GM21381 (cell line): ENCODE data around the gene KRT80.

ENCODE experiments used
- ATAC-seq: cut with Tn5 transposase; IDR thresholded peaks from one replicate; pipeline ENCODE4 v1.9.1; 2021; ENCODE audit warnings: mild to moderate bottlenecking, moderate library complexity; ENCODE audit not compliant: unreplicated experiment

KRT80 gene

DNA sequence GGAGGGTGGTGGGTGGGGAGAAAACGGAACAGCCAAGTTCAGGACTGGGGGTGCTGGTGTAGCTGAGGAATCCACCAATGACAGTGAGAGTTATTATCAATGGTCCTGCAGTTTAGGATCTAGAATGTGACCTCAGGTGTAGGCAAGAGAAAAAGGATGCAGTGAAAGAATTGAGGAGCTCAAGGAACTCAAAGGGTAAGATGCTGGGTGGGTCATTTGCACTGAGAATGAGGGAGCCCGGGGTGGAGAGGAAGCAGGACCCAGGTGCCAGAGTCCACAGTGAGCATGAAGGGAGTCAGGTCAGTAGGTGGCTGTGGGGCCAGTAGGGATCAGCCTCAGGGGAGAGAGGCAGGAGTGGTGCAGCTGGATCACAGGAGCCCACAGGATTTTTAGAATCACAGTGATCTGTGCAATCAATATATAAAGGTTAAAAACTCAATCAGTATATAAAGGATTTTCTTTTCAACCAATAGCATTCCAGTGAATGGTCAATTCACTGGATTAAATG is 38.1 kb upstream of the KRT80 start:
- no peak for ATAC-seq

DNA sequence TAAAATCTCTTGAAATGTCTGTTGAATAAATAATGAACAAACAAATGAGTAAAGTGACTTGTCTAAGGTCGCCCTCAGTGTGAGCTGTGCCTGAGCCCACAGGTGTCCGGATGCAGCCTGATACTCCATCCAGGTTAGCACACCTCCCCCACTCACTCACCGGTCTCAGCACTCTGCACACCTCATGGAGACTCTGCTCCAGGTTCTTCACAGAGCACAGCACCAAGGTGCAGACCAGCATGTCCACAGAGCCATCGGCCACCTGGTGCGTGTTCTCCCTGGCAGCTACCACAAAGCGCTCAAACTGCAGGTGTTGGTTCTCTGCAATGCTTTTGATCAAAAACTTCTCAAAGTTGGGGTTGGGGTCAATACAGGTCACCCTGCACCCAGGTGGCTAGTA is 37.1 kb upstream of the KRT80 start:
- no peak for ATAC-seq

DNA sequence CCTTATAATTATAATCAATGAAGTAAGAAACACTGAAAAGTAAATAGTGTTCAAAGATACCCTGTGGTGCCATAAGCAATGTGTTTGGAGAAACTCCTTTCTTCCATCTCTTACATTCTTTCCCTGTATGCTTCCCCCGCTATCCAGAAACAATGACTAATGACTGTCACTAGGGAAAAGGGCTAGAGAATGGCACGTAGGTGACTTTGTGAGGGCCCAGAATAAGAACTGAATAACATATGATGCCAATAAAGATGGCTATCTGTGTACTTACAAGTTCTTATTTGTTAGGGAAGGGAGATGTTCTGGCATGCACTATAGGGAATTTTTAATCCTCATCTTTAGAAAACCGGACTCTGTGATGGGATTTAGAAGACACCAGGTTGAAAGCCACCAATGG is 36.6 kb upstream of the KRT80 start:
- no peak for ATAC-seq

DNA sequence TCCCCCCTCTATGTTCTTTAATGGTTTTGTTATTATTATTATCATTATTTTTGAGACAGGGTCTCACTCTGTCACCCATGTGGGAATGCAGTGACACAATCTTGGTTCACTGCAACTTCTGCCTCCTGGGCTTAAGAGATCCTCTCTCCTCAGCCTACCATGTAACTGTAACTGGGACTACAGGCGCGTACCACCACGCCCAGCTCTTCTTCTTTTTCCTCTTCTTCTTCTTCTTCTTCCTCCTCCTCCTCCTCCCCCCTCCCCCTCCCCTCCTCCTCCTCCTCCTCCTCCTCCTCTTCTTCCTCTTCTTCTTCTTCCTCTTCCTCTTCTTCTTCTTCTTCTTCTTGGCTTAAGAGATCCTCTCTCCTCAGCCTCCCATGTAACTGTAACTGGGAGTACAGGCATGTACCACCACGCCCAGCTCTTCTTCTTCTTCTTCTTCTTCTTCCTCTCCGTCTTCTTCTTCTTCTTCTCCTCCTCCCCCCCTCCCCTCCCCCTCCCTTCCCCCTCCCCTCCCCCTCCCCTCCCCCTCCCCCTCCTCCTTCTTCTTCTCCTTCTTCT is 35.9 kb upstream of the KRT80 start:
- ATAC-seq, result no peak

DNA sequence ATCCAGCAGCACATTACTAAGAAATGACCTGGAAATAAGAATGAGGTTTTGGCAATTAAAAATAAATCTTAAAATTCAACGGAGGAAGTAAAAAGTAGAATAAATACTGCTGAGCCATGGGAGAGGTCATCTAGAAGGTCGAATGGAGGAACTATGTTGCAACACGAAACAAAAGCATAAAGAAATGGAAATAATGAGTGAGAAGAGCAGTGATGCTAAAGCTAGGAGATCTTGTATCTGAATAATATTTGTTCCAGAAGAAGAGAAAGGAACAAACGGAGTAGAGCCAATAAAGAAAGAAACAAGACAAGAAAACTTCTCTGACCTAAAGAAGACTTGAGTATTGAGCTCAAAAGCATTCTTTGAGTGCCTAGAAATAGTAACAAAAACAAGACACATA is 34.6 kb upstream of the KRT80 start:
- no peak for ATAC-seq

DNA sequence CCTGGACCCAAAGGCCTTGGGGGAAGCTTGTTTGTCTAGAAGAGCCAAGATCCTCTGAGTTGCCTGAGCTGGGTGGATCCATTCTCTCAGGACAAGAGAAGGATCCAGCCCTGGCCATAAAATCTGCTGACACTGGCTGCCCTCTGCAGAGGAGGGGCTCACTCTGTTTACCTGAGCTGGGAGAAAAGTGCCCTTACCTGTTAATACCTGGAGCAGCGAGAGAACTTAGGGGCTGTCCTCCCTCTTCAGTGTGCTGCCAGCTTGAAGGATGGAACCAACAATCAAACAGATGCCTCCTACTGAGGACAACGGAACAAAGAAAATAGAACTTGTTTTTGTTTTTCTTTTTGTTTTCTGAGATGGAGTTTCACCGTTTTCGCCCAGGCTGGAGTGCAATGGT is 33.9 kb upstream of the KRT80 start:
- ATAC-seq, result no peak

DNA sequence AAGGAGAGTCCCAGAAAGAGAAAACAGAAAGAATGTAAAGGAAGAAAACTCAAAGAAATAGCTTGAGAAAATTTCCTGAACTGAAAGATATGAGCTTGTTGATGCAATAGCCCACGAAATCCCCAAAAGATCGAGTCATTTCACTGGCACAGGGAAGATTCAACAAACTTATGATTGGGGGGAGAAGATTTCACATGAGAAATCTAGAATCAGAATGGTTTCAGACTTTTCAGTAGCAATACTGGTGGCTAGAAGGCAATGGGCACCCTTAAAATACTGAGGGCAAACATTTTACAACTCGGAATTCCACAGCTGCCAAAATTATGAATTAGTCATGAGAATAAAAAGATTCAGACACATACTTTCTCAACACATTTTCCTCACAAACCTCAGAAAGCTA is 32.3 kb upstream of the KRT80 start:
- ATAC-seq, result no peak

DNA sequence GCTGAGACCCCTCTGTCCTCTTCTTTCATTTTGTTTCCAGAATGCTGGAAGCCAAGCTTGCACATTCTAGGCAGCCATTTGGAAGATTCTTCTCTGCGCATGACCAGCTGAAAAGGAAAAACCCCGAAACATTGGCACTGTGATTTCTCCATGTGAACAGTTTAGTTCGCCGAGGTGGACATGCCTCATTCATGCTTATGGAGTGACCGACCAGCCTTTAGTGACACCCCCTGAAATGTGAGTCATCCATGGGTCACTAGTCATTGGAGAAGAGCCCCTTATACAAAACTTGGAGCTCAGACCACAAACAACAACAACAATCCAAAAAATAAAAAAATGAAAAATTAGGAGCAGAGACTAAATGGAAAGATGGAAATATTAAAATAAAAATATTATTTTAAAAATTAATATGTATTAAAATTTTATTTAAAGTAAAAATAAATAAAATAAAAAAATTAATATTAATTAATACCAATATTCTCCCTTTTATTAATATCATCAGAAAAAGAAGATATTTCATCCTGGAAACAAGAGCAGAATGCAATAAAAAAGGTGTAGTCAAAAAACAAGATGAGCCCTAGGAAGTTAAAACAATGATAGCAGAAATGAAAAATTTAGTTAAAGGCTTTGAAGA is 31.7 kb upstream of the KRT80 start:
- no peak for ATAC-seq

DNA sequence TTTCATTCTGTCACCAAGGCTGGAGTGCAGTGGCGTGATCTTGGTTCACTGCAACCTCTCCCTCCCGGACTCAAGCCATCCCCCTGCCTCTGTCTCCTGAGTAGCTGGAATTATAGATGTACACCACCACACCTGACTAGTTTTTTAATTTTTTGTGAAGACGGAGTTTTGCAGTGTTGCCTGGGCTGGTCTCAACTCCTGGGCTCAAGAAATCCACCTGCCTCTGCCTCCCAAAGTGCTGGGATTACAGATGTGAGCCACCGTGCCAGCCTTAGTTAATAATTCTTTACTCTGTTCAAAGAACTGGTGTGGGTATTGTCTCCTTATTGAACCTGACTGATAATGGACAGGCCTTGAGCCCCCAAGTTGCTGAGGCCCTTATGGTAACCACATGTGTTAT is 30.9 kb upstream of the KRT80 start:
- no peak for ATAC-seq

DNA sequence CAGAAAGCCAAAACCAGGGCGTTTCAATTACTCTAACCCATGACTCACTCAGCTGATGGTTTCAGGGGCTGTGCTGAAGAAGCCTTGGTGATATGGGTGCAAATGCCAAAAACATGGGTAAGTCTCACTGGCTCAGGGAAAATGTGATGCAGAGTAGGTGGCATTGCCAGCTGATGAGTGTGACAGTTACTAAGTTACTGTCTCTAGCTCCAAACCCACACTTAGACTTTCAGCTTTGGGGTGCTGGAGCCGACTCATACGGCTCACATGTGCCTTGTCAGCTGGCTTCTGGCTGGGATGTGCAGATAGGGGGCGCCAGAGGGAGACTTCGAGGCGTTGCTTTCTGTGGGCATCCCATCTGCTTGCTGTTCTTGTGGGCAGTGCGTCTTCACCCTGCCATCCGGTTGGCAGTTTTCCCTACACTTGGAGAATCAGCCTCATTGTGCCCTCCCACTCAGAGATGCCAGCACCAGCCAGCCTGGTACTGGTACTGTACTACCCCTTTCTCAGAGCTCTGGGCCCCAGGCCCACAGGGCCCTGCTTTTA is 30.2 kb upstream of the KRT80 start:
- ATAC-seq, result no peak

DNA sequence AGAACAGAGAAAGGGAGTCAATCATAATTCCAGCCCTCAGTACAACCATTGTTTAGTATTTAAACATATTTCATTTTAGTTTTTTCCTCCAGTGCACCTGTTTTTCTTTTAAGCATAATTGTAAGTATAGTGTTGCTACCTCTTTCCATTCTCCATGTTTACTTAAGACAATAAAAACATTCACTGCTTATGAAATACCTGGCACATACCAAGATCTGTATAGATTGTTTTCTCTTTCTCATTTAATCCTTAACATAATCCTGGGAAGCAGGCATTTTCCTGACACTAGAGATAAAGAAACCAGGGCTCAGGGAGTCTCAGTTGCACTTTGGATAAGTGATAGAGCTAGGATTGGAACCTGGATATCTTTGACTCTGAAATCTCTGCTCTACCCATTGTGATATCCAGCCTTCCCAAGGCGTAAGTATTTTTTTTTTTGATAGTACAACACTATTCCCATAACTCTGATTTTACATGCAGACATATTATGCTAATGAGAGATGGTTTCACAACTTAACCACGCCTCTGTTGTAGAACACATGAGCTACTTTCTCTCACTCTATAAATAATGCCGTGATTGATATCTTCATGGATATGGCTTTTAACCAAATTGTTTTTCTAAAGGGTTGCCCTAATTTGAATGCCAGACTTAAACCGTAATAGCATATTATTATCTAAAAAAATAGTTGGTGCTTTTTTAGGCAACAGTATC is 29.4 kb upstream of the KRT80 start:
- no peak for ATAC-seq

DNA sequence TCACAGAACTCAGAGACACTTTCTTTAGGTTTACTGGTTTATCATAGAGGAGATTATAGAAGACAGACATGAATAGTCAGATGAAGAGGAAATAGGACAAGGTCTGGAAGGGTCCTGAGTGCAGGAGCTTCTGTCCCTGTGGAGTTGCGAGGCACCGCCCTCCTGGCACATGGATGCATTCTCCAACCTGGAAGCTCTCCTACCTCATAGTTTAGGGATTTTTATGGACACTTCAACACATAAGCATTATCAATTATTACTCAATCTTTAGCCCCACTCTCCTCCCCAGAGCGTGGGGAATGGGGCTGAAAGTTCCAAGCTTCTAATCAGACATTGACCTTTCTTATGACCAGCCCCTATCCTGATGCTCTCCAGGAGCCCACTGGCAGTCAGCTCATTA is 28.7 kb upstream of the KRT80 start:
- ATAC-seq, result no peak

DNA sequence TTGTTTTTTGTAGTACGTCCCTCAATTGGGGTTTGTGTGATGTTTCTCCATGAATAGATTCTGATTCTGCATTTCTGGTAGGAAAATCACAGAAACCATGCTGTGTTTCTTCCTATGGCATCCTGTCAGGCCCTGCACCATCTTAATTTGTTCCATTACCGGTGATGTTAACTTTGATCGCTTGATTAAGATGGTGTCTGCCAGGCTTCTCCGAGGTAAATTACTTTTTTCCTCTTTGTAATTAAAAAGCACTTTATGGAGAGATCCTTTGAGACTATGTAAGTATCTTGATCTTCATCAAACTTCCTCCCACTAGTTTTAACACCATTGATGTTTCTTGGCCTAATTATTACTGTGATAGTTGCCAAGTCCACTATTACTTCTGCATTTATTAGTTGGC is 26.2 kb upstream of the KRT80 start:
- ATAC-seq, result no peak

DNA sequence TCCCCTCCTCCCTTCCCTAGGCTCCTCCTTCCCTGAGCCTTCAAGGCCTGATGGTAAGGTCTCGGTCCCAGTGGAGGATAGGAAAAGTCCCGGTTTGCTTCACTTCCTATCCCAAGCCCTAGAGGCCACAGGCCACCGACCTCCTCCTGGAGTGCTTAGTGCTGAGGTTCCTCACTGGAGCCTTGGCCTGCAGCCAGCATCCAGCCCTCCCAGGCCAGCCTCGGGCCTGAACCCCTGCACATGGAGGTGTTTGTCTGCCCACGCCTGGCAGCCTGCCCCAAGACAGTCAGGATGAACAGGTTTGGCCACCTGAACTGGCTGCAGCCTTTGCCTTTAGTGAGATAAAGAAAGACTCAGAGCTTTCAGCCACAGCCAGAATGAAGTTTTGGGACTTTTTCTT is 25.4 kb upstream of the KRT80 start:
- ATAC-seq, result no peak

DNA sequence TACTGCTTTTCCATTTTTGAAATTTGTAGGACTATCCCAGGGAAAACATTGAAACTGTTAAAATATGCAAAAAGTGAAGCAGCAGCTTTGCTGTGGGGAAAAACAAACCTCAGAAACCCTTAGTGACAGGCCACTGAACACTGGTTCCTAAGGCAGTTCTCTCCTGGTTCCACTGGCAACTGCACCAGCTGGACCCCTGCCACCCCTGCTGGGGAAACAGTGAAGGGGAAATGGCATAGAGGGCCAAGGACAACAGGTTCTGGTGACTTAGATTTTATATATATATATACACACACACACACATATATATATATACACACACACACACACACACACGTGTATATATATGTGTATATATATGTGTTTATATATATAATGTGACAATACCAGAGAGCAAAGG is 25.0 kb upstream of the KRT80 start:
- no peak for ATAC-seq

DNA sequence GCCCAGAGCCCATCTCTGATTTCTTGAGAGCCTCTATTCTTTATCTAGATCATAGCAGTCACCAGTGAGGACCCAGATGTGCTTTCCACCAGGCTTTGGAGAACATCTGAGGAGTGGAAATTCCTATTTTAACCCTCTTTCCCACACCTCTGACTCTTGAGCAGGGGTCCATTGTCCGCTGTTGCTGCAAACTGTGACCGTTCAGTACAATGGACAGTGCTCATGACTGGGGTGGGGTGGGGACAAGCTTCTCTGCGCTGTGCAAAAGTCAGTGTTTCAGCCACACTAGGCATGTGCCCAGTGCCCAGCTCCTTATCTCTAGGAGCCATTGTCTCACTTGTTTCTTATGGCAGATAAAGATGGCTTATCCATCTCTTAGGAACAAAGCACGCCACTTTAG is 24.3 kb upstream of the KRT80 start:
- no peak for ATAC-seq

DNA sequence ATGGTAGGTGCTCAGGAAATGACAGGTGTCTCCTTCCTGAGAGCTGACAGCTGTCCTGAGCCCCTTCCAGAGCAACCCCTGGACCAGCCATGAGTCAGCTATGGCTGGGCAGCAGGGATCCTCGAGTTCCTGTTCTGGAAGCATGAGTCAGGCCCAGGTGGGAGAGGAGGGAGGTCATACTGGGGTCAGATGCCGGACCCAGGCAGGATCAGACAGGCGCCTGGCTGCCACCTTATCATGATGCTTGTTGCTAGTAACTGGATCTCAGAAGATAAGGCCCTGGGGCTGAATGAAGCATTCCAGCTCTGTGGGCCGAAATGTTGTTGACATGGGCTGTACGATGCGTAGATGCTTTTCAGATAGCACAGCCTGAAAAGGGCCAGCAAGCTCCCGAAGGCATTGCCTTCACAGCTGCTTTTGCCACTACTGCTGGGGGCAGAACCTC is 23.8 kb upstream of the KRT80 start:
- no peak for ATAC-seq

DNA sequence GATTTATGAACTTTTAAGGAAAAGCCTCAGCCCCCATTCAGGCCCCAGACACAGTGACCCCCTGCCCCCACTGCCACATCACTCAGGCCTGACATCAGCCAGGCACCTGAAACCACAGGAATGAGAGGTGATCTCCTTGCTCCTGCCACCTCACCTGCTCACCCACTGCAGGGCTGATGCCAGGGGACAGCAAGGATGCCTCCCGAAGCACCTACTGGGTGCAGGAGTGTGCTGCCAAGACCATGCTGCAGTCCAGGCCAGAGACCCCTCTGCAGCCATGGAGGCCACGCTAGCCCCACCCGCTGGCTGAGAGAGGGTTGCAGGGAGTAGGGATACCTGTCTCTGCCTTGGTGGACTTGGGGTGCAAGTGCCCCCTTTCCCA is 22.6 kb upstream of the KRT80 start:
- ATAC-seq, result no peak

DNA sequence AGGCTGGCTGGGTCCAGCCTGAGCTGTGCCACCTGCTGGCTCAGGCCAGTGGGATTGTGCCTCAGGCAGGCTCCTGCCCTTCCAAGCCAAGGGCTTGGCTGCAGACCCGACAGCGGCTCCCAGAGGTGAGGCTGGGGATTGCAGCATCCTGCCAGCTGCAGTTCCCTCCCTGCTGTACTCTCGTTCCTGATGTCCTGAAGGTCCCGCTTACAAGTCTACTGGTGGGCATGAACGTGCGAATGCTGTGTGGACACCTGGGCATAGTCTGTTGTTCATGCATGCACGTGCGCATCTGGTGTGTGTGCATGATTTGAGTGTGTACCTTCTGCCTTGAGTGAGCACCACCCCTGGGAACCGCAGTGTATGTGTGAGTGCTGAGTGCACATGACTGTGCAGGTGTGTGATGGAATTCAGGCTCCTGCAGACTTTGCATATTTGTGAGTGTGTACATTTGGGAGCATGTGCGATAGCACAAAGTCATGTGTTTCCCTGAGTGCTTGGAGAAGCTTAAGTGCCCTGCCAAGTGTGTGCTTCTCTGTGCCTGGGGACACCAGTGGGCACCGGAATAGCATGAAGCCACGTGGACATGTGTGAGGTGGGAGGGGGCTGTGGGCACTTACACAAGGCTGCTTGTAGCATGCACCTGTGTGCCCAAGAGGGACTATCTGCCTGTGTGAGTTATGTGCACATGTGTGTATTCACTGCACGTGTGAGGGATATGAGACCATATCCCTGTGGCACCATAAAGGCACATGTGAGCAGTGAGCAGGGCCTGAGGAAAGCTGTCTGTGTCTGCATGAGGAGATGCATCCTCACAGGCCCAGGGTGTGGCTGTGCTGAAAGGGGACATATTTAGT is 22.0 kb upstream of the KRT80 start:
- ATAC-seq, result no peak

DNA sequence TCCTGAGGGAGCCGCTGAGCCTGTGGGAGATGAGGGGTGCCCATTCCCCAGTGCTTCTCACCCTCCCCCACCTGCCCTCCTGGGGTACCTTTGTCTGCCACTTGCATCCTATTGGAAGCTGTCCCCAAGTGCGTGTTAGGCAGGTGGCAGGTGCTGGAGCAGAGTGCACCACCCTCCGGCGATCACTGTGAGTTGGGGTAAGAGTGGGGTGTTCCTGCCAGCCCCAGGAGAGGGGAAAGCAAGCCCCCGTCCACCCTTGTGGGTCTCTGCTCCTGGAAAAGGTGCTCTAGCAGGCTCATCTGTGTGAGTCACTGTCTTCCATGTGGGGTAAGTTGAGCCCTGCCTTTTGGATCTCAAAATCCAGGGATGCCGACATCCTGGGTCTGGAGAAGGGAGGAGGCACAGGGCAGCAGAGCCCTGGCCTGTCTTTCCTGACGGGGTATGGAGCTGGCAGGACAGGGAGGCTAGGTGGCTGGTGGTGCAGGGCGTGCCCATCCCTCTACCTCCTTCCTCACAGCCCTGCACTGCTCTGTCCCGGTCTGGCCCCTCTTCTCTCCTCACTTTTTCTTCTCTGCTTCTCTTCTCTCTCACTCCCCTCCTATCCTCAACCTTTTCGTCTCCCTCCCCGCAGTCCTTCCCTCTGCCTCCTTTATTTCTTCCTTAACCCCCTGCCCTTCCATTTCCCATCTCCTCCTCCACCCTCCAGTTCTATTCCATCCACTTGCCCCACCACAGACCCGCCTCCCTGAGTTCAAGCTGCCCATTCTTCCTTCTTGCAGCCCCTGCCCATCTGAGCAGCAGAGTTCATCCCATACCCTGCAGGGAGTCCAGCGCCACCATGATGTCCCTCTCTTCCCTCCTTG is 21.1 kb upstream of the KRT80 start:
- ATAC-seq, result no peak
